ENCODE measurements around the gene ARHGAP11A.

- no peak for TF ChIP-seq EZH2 (IDR thresholded peaks at IDR 0.05; ENCODE audit: low read depth, low read length, severe bottlenecking)
- no peak for TF ChIP-seq POLR2A (IDR thresholded peaks at IDR 0.05; ENCODE audit: control extremely low read depth in 1 of 2, low read depth in 2 of 2, low read length in 2 of 2)
- TF ChIP-seq CTCF (IDR thresholded peaks at IDR 0.05; ENCODE audit: control extremely low read depth in 1 of 3, insufficient read depth in 1 of 3, low read depth in 1 of 3, low read length in 3 of 3), result peak; percentile 17 to 46 (median 44); a peak in 3 of 4 replicates
- TF ChIP-seq BRCA1 (IDR thresholded peaks at IDR 0.05; ENCODE audit: low read depth, low read length), result no peak
- no peak for TF ChIP-seq MAFK (IDR thresholded peaks at IDR 0.05; ENCODE audit: low read depth, low read length)
- no peak for TF ChIP-seq CBX5 (IDR thresholded peaks at IDR 0.05; ENCODE audit: low read depth, low read length)
- no peak for TF ChIP-seq RNF2 (IDR thresholded peaks at IDR 0.05; ENCODE audit: borderline replicate concordance, low read depth, low read length, missing control alignments, poor library complexity, severe bottlenecking)
- TF ChIP-seq CBX8 (IDR thresholded peaks at IDR 0.05; ENCODE audit: borderline replicate concordance, low read depth, low read length), result no peak
- no peak for TF ChIP-seq USF2 (IDR thresholded peaks at IDR 0.05; ENCODE audit: low read length)
- no peak for TF ChIP-seq EGR1 (IDR thresholded peaks at IDR 0.05; ENCODE audit: borderline replicate concordance, low read depth, low read length)
Measured at GRCh38 chr15:32679298-32679690, 64.0 kb downstream of the ARHGAP11A start.
